ENCODE data around the gene ZMIZ1.

ZMIZ1 gene

DNA sequence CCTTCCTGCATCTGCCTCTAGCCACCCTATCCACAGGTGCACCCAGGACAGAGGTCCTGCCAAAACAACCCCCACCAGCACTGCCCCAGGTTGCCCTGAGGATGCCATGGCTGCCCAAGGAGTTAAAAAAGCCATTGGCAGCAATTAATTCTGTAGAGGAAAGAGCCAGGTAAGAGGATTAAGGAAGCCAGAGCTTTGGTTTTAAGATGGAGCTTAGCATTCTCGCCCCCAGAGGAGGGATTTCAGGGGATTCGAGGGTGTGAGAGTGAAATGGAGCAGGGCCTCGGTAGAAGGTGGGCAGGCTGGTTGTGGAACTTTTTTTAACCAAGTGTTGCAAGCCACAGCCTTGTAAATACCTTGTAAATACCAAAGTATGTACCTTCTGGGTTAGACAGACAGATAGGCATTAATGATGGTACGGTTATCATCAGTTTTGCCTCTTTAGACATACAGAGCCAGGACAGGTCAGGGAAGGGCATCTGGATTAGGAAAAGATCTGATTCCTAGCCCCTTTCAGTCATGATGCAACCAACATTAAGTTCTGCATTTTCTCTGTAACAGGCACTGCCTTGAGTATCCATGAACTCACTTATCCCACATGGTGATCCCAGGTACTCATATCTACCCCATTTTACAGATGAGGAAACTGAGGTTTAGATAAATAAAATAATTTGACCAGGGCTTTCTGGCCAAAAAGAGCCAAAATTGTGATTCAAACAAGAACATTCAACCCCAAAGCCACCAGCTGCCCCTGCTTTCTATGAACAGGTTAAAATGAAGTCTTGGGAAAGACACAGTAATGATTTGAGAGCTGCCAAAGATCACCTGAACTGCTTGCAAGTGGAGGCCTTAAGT is 157.9 kb downstream of the ZMIZ1 start:
- DNase-seq (ENCODE audit: low read depth) = no peak
- no peak overlapping the region for H3K4me3 ChIP-seq (ENCODE audit: low read depth, low read length)

DNA sequence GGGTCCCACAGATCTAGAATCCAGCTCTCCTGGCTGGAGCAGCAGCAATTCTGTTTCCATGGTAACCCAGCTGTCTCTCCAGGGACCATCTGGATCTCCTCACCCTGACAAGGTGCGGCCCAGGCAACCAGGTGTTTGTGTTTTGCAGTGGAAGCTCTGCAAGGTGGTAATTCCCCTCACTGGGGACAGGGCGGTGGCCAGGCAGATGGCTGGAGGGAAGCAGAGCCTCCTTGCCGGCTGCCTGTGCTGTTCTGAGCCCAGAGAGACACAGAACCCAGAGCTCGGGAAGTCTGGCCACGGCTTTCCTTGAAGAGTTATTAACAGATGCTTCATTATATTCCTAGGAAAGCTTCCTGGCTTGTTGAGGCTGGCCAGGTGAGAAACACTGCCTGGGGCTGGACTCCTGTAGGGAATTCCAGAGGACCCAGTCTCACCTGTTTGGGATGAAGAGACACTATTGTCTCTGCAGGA is 160.3 kb downstream of the ZMIZ1 start:
- no peak for DNase-seq (ENCODE audit: low read depth)
- no peak overlapping the region for H3K4me3 ChIP-seq (ENCODE audit: low read depth, low read length)

DNA sequence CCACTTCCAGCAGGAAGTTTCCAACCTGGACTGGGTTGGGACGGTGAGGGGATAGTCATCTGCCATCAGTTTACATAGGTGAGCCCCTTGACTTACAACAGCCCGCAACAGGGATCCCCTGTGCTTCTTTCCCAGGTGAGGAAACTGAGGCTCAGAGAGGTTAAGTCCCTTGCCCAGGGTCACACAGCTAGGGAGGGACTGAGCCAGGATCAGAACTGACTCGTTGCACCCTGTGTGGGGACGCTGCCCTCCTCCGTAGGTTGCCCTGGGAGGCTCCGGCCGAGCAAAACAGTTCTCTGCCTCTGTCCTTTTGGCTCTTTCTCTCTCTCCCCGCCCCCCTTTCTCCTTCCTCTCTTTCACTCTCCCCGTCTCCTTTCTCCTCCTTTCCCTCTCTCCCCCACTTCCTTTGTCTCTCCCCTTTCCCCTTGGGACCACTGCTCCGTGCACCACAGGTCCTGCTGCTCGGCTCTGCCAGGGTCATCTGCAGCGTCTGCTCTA is 161.1 kb downstream of the ZMIZ1 start:
- no peak for DNase-seq (ENCODE audit: low read depth)
- H3K4me3 ChIP-seq (ENCODE audit: low read depth, low read length) = no peak overlapping the region

DNA sequence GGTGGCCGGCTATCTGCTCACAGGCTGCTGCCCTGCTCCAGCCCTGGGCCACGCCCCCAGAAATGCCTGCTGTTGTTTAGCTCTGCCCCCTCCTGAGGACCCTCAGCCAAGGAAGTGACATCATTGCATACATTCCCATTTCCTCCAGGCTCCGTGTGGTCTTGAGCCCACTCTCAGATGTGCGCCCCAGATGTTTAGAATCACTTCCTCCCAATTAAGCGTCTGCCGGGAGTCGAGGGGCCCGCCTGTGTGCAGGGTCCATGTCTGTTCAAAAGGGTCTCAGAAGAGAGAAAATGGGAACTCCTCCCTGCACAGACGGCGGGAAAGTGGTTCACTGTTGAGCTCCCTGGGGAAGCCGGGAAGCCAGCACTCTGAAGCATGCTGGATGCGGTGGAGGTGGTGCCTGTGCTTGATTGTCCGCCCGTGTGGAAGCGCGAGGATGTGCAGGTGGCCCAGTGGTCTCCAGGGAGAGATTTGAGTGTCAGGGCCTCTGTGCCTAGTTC is 161.6 kb downstream of the ZMIZ1 start:
- no peak for DNase-seq (ENCODE audit: low read depth)

DNA sequence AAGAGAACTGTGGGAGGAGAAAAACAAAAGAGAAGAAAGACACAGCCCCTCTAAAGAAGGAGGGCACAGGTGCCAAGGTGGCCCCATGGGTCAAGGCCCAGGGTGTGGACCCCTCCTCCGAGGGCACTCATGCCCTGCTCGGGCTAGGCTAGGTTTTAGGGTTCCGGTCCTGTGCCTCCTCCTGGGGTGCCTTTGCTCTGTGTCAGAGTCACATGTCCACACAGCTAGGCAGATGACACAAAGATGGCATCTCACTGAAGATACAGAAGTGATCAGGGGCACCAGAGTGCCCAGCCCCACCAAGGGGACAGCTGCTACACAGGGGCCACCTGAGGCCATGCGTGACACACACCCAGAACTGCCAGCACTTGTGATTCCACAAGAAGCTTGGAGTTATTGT is 162.1 kb downstream of the ZMIZ1 start:
- DNase-seq (ENCODE audit: low read depth) = no peak
- no peak overlapping the region for H3K4me3 ChIP-seq (ENCODE audit: low read depth, low read length)

More for the DNA sequence above, 161.6 kb downstream of the ZMIZ1 start:
- H3K4me3 ChIP-seq (ENCODE audit: low read depth, low read length) = no peak overlapping the region

DNA sequence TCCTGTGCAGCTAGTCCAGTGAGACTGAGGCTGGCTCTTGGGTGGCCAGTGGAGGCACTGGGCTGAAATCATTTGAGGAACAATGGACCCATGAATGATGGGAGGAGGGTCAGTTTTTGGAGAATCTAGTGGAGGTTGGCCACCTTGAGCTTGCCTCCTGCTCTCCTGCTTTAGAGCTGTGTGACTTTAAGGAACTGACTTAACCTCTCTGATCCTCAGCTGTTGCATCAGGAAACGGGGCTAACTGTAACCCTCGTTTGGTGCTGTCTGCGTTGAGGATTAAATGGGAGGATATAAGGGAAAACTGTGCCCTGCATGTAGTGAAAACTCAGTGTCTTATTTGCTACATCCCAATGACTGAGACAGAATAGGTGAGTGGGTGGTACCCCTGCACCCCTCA is 163.1 kb downstream of the ZMIZ1 start:
- no peak overlapping the region for H3K4me3 ChIP-seq (ENCODE audit: low read depth, low read length)
- DNase-seq (ENCODE audit: low read depth) = no peak

DNA sequence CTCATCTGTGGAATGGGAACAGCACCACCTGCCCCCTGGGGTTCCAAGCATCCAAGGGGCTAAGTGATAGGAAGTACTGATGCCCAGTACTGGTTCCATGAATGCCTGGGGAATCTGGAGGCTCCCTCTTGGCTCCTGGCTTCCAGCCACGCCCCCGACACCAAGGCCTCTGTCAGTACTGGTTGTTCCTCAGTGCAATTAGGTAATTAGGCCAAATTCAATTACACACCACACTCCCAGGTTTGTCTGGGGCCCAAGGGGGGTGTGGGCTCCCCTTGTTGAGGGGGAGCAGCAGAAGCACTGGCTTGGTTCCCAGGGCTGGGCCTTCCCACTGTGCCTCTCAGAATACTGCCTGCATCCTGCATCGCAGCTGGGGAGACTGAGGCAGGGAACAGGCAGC is 164.1 kb downstream of the ZMIZ1 start:
- DNase-seq (ENCODE audit: low read depth) = no peak
- no peak overlapping the region for H3K4me3 ChIP-seq (ENCODE audit: low read depth, low read length)

DNA sequence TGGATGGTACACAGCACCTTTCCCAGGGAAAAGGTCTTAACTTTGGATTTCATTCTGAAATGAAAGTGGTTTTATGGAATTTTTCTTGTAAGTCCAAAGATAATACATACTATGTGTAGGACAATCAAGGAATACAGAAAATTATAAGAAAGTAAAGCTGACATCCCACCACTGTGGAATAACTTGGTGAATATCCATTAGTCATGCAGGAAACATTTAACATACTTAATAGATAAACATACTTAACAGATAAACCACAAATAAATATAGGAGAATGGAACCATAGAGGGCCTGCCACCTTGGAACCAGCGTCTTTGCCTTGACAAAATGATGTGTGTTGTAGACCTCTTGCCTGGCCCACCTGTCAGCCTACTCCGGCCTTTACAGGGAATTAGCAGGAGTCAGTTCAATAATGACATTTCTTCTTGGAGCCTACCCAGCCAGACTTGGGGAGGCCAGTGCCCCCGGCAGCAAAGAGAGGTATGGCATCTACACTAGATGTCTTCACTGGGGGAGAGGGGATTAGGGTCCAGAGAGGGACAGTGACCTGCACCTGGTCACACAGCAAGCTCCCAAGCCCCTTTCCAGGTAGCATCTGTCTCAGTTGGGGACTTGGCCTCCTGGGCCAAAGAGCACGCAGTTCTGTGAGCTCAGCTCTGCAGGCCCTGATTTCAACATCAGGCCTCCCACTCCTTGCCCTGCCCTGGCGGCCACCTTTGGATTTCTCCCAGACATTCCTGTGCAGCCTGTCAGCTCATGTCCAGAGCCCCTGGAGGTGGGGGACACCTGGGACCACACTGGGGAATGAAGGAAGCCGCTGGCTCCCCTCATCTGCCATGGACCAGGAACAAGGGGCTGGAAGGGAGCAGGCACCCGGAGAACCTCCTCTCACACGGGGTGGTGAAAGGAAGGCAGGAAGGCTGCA is 165.9 kb downstream of the ZMIZ1 start:
- no peak overlapping the region for H3K4me3 ChIP-seq (ENCODE audit: low read depth, low read length)
- DNase-seq (ENCODE audit: low read depth) = no peak

DNA sequence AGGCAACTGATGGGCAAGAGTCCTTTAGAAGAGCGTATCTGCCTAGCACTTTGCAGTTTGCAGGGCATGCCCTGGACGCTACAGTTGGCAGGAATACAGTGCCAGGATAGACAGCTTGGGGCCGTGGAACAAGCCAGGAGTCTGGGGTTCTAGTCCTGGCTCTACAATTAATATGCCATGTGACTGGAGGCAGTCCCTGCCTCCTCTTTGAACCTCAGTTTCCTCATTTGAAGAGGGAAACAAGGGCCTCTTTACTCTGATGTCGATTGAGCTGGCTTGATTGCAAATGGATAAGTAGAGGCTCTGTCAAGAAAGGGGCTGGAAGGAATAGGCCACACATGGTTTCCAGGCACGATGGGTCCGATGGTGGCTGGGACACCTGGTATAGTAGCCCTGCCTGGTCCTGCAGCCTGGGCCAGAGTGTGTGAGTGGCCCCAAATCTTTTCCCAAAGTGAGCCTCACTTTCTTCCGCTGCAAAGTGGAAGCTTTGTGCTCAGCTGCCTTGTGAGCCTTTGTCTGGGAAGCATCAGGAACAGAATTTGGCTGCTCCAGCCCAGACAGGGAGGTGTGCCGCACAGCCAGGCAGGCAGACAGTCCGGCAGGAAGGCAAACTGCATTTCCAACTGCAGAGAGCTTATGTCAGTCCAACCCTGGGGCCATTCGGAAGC is 167.1 kb downstream of the ZMIZ1 start:
- DNase-seq (ENCODE audit: low read depth) = no peak
- no peak overlapping the region for H3K4me3 ChIP-seq (ENCODE audit: low read depth, low read length)

DNA sequence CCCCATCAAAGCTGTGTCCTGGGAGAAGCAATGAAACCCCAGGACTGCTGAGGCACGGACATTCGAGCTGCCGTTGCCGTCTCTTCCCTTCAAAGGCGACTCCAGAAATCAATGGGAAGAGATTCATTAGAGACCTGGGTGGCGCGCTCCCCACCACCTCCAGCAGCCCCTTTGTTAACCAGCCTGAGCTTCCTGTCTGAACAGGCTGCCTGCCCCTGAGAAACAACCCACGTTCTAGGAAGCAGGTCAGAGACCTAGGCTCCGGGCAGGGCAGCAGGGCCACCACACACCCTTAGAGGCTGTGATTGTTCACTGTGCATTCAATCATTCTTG is 167.6 kb downstream of the ZMIZ1 start:
- H3K4me3 ChIP-seq (ENCODE audit: low read depth, low read length) = no peak overlapping the region
- no peak for DNase-seq (ENCODE audit: low read depth)

DNA sequence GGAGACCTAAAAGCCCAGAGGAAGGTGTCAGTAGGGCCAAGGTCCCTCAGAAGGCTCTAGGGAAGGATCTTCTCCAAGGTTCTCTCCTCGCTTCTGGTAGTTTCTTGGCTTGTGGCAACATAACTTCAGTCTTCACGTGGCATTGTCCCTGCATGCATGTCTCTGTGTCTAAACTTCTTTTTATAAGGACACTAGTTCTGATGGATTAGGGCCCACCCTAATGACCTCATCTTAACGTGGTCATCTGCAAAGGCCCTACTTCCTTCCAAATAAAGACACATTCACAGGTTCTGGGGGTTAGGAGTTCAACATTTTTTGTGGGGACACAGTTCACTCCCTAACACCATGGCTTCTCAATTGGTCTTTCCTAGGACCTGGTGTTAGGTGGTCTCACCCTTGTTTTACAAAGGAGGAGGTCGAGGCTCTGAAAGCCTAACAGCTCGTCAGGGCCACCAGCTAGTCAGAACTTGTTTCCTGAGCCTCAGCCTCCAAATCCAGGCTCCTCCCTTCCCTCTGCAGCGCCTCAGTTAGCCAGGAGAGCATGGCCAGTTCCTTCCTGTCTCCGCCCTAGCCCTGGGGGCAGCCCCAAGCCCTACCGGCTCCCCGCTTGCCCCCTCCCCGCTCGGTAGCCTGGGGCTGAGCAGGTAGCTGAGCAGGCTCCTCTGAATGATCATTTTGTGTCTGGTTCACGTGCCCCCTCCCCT is 168.8 kb downstream of the ZMIZ1 start:
- H3K4me3 ChIP-seq (ENCODE audit: low read depth, low read length) = no peak overlapping the region
- DNase-seq (ENCODE audit: low read depth) = no peak

DNA sequence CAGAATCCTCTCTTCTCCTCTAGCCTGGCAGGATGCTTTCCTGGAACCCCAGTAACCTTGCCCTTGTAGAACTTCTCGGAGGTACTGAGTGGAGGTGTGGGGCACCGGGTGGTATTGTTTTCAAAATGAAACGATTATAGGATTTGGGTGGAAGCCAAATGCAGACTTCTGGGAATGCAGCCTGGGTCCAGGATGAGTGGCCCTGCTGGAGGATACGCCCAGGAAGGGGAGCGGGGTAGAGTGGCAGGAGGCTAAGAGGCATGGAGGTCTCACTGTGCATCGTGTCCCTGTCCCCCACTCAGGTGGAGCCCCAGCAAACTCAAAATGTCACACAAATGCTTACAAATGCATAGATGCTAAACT is 169.4 kb downstream of the ZMIZ1 start:
- no peak overlapping the region for H3K4me3 ChIP-seq (ENCODE audit: low read depth, low read length)
- DNase-seq (ENCODE audit: low read depth) = no peak

DNA sequence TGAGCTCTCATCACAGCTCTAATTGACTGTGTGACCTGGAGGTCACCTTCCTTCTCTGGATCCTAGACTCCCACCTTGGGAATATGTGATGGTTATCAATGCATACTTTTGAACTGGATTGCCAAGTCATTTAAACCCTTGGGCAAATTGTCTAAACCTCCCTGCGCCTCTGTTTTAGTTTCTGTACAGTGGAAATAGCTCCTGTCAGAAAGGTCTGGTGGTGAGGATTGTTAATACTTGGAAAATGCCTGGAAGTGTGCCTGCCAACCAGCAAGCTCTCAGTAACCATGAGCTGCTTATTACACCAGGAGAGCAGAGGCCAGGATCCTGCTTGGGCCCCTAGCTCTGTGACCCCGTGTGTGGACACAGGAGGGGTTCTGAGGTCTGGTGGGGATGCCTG is 169.8 kb downstream of the ZMIZ1 start:
- no peak overlapping the region for H3K4me3 ChIP-seq (ENCODE audit: low read depth, low read length)
- DNase-seq (ENCODE audit: low read depth) = no peak

DNA sequence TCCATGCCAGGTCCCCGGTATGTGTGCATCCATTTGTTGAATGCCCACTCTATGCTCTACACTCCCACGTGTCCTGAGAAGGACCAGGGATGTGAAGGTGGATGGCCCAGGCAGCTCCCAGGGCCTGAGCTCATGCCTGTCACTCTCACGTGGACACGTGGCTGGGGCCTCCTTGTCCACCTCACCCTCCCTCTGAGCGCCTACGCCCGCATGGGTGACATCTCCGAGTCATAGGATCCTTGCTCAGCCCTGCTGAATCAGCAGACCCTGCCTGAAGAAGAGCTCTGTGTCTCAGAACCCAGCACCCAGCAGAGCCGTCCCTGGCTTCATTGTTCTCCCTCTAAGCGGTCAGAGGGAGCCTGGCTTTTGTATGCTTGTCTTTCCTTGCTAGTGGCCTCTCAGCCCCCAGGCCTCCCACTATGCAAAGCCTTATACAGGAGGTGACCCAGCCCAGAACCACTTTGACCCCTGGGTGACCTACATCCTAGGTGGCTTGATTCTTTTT is 170.6 kb downstream of the ZMIZ1 start:
- no peak overlapping the region for H3K4me3 ChIP-seq (ENCODE audit: low read depth, low read length)
- no peak for DNase-seq (ENCODE audit: low read depth)

DNA sequence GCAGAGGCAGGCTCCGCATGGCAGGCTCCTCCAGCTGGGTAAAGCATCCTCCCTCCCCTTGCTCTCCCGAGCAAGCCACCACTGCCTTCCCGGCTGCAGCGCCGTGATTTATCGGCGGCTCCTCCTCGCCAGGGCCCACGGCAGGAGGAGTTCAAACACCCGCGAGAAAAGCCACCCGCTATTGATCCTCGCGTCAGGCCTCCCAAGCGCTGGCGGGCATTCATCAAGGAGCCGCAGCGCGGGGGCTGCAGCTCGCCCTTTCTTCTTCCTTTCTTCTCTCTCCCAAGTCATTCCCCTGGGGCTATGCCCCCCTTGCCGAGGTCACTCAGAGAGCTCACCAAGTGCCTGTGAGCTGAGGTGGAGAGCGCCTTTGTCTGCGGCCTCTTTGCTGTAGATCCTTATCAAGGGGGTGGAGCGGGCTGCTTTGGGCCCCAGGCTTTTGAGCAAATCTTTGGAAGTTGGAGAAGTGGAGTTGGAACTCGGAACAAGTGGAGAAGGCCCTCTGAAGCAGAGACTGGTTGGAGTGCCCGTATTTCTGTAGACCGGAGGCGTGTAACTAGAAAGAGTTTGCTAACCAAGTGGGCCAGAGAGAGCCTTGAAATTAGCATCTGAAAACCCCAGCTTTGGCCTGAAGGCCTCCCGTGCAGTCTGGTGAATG is 171.3 kb downstream of the ZMIZ1 start:
- DNase-seq (ENCODE audit: low read depth) = no peak

DNA sequence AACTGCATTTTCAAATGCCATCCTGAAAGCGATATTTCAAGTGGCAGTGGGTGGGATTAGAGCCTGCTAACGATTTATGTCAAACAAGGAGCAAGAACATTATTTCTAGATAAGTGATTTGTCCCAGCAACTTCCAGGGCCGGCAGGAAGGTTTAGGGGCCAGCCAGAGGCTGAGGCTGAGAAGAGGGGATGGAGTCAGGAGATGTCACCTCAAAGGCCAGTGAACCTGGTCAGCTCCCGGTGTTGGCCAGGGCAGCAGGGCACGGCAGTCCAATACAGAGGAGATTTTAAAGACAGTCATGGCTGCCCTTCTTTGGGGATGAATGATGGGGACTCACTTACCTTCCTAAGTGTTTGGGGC is 172.8 kb downstream of the ZMIZ1 start:
- H3K4me3 ChIP-seq (ENCODE audit: low read depth, low read length) = no peak overlapping the region
- DNase-seq (ENCODE audit: low read depth) = no peak

More for the DNA sequence above, 171.3 kb downstream of the ZMIZ1 start:
- no peak overlapping the region for H3K4me3 ChIP-seq (ENCODE audit: low read depth, low read length)

DNA sequence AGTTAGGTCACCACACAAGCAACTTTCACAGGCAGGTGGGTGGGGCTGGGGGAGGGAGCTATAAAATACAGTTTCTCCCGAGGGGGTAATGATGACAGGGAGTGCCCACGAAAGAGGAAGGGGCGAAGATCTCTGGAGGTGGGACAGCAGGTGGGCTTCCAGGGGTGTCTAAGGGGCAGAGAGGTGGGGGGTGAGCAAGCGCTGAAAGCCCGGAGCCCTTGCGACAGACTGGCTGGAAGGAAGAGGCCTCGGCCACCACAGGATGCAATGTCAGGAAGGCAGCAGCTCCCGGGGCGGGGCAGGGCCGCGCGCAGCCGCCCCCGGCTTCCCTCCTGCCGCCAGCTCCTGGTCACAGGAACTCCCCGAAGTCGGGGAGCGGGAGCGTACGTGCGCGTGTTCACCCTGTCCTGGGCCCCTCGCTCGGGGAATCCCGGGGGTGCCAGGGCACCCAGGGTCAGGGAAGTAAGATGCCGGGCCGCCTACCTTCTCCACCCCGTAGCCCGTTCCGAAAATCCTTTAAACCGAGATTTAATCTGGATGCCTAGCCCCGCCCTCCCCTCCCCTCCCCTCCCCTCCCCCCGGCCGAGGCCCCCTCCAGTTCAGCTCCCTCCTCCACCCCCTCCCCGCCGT is 173.3 kb downstream of the ZMIZ1 start:
- peak overlapping the region; percentile 50 for H3K4me3 ChIP-seq (ENCODE audit: low read depth, low read length)
- DNase-seq (ENCODE audit: low read depth) = no peak

DNA sequence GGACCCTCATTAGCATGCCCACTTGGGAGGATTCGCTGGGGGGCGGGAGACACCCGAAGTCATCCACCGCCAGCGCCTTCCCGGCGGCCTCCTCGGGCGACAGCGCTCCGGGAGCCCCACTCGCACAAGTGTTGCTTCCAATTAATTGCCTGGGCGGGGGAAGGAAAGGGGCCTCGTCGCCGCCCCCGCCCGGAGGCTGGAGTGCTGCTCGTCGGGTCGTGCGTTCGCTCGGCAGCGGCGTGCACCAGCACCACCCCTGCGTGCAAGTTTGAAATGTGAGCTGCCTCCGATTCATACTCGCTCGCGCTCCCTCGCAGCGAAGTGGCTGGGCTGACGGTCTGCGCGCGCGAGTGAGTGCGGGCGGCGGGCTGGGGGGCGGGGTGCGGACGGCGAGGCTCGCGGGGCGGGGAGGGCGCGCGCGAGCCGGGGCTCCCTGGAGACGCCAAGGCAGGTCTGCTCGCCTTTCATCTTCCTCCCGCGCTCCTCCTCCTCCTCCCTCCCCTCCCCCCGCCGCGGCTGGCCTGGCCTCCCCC is 173.9 kb downstream of the ZMIZ1 start:
- peak overlapping the region; percentile 50 for H3K4me3 ChIP-seq (ENCODE audit: low read depth, low read length)
- DNase-seq (ENCODE audit: low read depth) = peak; percentile 65
